Progenitor cell of endocrine pancreas (in vitro differentiated cells): ENCODE data around the gene RMDN2. TPM values are rescaled to one million over a fixed set of nuclear protein-coding genes. Genes with fewer than 3 reads are reported as not detected.

Experiments used
- DNase-seq: peaks from one replicate; pipeline ENCODE4 v3.0.0; 2021; ENCODE audit warnings: low spot score; ENCODE audit not compliant: unreplicated experiment
- H3K27ac Mint-ChIP-seq: 2 replicates; pipeline ENCODE4 v1.8.0; 2021; ENCODE audit warnings: mild to moderate bottlenecking, moderate library complexity, mixed read lengths
- H3K27me3 Mint-ChIP-seq: 2 replicates; pipeline ENCODE4 v1.8.0; 2021; ENCODE audit warnings: mixed read lengths
- H3K36me3 Mint-ChIP-seq: 2 replicates; pipeline ENCODE4 v1.8.0; 2022; ENCODE audit warnings: mixed read lengths; ENCODE audit not compliant: insufficient read depth
- H3K4me1 Mint-ChIP-seq: 2 replicates; pipeline ENCODE4 v1.8.0; 2021; ENCODE audit warnings: low read depth, mixed read lengths
- H3K4me3 Mint-ChIP-seq: 2 replicates; pipeline ENCODE4 v1.8.0; 2021; ENCODE audit warnings: low read depth, mild to moderate bottlenecking, moderate library complexity, mixed read lengths
- H3K9me3 Mint-ChIP-seq: 2 replicates; pipeline ENCODE4 v1.8.0; 2021; ENCODE audit warnings: low read depth, mixed read lengths
- total RNA-seq: library from RNA; stranded (reverse); gene quantifications from 2 replicates; pipeline ENCODE4 v1.2.1, GENCODE V29; 2021
- TF ChIP-seq, protein P1 (sequence below): fragments of 200-600 bp; sonication (generic); IDR thresholded peaks from one replicate; pipeline ENCODE4 v1.5.0; 2021; ENCODE audit warnings: antibody characterized with exemption, mild to moderate bottlenecking; ENCODE audit not compliant: unreplicated experiment

Gene RMDN2
- total RNA-seq, 1 donor from 2014 or later: 9.2 TPM

DNA sequence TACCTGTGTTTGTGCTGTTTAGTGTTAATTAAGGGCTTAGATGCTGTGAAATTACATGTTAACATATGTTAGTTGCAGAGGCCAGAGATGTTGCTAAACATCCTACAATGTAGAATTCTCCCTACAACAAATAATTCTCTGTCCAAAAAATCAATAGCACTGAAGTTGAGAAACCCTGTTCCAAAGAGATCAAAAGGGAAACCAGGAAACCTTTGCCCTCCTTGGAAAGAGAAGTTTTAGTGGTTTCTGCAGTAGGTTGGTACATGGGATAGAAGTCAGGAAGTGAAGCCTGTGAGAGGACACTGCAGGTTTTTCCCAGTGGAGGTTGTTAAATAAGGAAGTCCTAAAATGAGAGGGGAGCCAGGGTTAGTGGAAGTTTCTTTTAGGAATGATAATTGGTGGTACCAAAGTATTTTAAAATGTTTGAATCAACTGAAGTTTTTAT is 6.3 kb upstream of the RMDN2 start:
- Mint-ChIP-seq H3K27ac (peak overlapping the region; percentile 60), H3K4me1 (peaks cover 22% of the 10 kb centered on the region), H3K4me3 (no peak overlapping the region), H3K9me3 (no peaks in the 10 kb centered on the region), H3K27me3 (no peaks in the 10 kb centered on the region), H3K36me3 (no peaks in the 10 kb centered on the region)
- DNase-seq: no peak
- TF ChIP-seq, protein P1, sequence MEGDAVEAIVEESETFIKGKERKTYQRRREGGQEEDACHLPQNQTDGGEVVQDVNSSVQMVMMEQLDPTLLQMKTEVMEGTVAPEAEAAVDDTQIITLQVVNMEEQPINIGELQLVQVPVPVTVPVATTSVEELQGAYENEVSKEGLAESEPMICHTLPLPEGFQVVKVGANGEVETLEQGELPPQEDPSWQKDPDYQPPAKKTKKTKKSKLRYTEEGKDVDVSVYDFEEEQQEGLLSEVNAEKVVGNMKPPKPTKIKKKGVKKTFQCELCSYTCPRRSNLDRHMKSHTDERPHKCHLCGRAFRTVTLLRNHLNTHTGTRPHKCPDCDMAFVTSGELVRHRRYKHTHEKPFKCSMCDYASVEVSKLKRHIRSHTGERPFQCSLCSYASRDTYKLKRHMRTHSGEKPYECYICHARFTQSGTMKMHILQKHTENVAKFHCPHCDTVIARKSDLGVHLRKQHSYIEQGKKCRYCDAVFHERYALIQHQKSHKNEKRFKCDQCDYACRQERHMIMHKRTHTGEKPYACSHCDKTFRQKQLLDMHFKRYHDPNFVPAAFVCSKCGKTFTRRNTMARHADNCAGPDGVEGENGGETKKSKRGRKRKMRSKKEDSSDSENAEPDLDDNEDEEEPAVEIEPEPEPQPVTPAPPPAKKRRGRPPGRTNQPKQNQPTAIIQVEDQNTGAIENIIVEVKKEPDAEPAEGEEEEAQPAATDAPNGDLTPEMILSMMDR: no peak

DNA sequence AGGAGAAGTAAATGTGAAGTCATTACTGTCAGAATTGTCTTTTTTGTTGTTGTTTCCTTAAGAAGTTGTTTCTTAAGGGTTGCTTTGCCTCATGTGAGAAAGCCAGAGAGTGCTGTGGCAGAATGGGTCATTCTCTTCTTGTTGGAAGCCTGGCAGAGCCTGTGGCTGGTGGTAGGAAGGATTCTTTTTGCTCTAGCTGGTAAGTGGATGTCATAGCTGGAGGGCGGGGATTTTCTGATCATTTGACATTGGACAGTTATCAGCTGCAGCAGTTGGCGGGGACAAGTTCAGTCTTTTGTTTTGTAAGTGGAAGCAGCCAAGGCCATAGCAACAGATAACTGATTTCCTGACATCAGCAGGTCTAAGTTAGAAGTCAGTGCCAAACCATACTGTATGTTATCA is 5.5 kb upstream of the RMDN2 start:
- Mint-ChIP-seq H3K9me3 (no peaks in the 10 kb centered on the region), H3K4me3 (no peak overlapping the region), H3K27me3 (no peaks in the 10 kb centered on the region), H3K4me1 (peaks cover 23% of the 10 kb centered on the region), H3K36me3 (no peaks in the 10 kb centered on the region), H3K27ac (no peak overlapping the region)
- TF ChIP-seq, protein P1: no peak
- DNase-seq: no peak

- no peaks in the 10 kb centered on the region for H3K9me3 Mint-ChIP-seq
- H3K27me3 Mint-ChIP-seq: no peaks in the 10 kb centered on the region
- H3K27ac Mint-ChIP-seq: no peak overlapping the region
- TF ChIP-seq, protein P1: no peak
- peaks cover 23% of the 10 kb centered on the region for H3K4me1 Mint-ChIP-seq
- DNase-seq: no peak
- H3K36me3 Mint-ChIP-seq: no peaks in the 10 kb centered on the region
- no peak overlapping the region for H3K4me3 Mint-ChIP-seq
These were observed 4.5 kb upstream of the RMDN2 start for GRCh38 chr2:37920570-37920969.

- Mint-ChIP-seq H3K9me3 (no peaks in the 10 kb centered on the region), H3K27ac (no peak overlapping the region), H3K4me3 (no peak overlapping the region), H3K27me3 (no peaks in the 10 kb centered on the region), H3K4me1 (peaks cover 23% of the 10 kb centered on the region), H3K36me3 (no peaks in the 10 kb centered on the region)
- TF ChIP-seq, protein P1: no peak
- no peak for DNase-seq
These were observed 3.3 kb upstream of the RMDN2 start for GRCh38 chr2:37921781-37922180.

DNA sequence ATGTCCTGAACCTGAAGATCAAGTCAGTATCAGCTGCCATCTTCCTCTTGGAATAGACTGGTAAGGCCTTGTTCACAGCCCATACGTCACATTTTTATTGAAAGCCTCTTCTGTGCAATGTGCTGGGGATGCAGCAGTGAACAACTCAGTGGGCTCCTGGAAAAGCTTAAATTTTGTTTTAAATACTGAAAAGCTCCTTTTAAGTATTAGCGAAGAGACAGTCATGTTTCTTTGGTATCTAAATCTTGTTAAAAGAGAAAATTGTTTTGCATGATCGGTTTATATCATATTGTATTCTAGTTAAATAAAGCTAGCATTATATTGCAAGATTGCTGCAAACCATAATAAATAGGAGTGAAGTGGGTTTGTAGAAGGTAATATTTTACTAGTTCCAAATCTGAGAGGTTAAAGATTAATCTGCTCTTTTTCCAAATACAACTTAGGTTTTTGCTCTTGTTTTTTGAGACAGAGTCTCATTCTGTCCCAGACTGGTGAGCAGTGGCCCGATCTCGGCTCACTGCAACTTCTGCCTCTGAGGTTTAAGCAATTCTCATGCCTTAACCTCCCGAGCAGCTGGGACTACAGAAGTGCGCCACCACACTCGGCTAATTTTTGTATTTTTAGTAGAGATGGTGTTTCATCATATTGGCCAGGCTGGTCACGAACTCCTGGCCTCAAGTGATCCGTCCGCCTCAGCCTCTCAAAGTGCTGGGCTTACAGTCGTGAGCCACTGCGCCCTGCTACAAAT is 1.6 kb upstream of the RMDN2 start:
- no peak for DNase-seq
- TF ChIP-seq, protein P1: no peak
- Mint-ChIP-seq H3K4me1 (peaks cover 20% of the 10 kb centered on the region), H3K4me3 (peak overlapping the region; percentile 81), H3K27me3 (no peaks in the 10 kb centered on the region), H3K27ac (no peak overlapping the region), H3K36me3 (no peaks in the 10 kb centered on the region), H3K9me3 (no peaks in the 10 kb centered on the region)
